ENCODE data around the gene SLC8A1. TPM values are rescaled to one million over a fixed set of nuclear protein-coding genes. Genes with fewer than 3 reads are reported as not detected.

Gene SLC8A1
- total RNA-seq, 1 donor from 2014 or later, result 5.6 TPM

DNA sequence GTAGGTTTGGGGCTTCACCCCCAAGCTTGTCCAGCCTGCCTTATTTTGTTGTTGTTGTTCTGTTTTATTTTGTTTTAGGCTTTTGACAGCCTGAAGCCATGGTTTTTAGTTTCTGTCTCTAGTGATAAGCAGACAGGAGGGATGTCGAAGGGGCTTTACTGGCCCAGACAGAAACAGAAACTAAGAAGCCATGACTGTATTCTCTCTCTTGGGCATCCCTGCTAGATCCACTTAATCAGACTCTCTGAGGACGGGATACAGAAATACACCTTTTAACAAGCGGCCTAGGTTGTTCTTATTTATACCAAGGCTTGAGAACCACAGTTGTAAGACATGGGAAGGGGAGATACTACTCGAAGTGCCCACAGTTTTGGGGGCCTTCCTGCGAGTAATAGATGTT, 330.9 kb downstream of the SLC8A1 start:
- H3K4me1 ChIP-seq, result no peaks in the 10 kb centered on the region
- no peaks in the 10 kb centered on the region for H3K27me3 ChIP-seq
- TF ChIP-seq, protein P1, sequence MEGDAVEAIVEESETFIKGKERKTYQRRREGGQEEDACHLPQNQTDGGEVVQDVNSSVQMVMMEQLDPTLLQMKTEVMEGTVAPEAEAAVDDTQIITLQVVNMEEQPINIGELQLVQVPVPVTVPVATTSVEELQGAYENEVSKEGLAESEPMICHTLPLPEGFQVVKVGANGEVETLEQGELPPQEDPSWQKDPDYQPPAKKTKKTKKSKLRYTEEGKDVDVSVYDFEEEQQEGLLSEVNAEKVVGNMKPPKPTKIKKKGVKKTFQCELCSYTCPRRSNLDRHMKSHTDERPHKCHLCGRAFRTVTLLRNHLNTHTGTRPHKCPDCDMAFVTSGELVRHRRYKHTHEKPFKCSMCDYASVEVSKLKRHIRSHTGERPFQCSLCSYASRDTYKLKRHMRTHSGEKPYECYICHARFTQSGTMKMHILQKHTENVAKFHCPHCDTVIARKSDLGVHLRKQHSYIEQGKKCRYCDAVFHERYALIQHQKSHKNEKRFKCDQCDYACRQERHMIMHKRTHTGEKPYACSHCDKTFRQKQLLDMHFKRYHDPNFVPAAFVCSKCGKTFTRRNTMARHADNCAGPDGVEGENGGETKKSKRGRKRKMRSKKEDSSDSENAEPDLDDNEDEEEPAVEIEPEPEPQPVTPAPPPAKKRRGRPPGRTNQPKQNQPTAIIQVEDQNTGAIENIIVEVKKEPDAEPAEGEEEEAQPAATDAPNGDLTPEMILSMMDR (IDR thresholded peaks at IDR 0.05), result no peak
- no peak overlapping the region for H3K4me3 ChIP-seq
- DNase-seq (ENCODE audit: low spot score in 2 of 2), result no peak
- intact Hi-C loops (cut with DNase I), result no loop called here
- H3K36me3 ChIP-seq, result no peaks in the 10 kb centered on the region
- no peaks in the 10 kb centered on the region for H3K9me3 ChIP-seq
- no peak overlapping the region for H3K27ac ChIP-seq

DNA sequence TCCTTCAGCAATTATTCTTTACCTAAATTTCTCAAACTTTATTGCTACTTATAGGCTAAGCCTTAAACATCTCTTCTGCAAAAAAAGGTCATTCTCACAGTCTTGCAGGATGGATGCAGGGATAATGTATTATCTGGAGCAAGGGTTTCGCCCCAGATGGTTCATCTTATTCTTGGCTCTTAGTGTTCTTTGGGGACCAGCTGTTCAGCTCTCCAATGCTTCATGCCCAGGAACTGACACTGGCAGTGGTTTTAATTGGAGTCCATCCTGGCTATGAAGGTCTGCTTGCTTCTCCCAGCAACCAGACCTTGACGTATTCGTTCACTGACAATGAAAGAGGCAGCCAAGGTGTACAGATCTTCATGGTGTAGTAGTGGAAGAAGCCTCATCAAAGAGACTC, 331.9 kb downstream of the SLC8A1 start:
- TF ChIP-seq, protein P1 (IDR thresholded peaks at IDR 0.05), result no peak
- intact Hi-C loops (cut with DNase I), result no loop called here
- Histone ChIP-seq H3K4me3 (no peak overlapping the region), H3K27ac (no peak overlapping the region), H3K27me3 (no peaks in the 10 kb centered on the region), H3K36me3 (no peaks in the 10 kb centered on the region), H3K4me1 (no peaks in the 10 kb centered on the region), H3K9me3 (no peaks in the 10 kb centered on the region)
- DNase-seq (ENCODE audit: low spot score in 2 of 2), result no peak

DNA sequence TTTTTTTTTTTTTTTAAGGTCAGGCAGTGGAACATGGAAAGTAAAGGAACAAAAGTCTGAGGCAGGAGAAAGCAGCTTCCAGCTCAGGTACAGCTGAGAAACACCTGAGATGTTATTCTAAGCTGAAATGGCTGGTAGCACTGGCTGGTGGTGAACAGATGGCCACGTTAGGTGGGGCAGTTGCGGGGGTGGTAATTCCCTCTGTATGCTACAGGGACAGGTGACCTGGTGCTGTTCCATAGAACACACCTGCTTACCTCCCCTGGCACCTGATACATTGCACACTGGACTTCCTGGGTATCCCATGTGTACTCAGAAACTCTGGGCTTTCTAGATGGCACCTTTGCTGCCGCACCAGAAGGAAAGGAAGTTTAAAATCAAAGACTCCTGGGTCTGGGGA, 333.3 kb downstream of the SLC8A1 start:
- TF ChIP-seq, protein P1 (IDR thresholded peaks at IDR 0.05), result no peak
- Histone ChIP-seq H3K9me3 (no peaks in the 10 kb centered on the region), H3K27ac (no peak overlapping the region), H3K27me3 (no peaks in the 10 kb centered on the region), H3K4me3 (no peak overlapping the region), H3K36me3 (no peaks in the 10 kb centered on the region), H3K4me1 (no peaks in the 10 kb centered on the region)
- intact Hi-C loops (cut with DNase I), result no loop called here
- DNase-seq (ENCODE audit: low spot score in 2 of 2), result no peak

DNA sequence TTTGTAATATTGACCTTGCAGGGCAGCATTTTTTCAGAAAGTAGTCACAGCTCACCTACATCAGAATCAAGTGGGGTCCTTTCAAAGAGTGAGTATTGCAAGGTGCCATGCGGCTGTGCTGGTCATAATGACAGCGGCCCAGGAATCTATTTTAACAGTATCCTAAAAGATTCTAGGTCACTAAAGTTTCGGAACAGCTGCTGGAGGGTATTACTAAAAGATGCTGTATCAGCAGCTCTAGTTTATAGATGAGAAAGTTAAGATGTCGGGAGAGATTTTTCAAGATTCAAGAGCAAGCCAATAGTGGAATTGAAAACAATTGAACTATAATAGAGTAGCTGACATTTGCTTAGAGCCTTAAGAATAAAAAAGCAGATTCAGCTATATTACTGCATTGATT, 336.0 kb downstream of the SLC8A1 start:
- Histone ChIP-seq H3K36me3 (no peaks in the 10 kb centered on the region), H3K9me3 (no peaks in the 10 kb centered on the region), H3K4me1 (no peaks in the 10 kb centered on the region), H3K27ac (no peak overlapping the region), H3K4me3 (no peak overlapping the region), H3K27me3 (no peaks in the 10 kb centered on the region)
- TF ChIP-seq, protein P1 (IDR thresholded peaks at IDR 0.05), result no peak
- intact Hi-C loops (cut with DNase I), result no loop called here
- DNase-seq (ENCODE audit: low spot score in 2 of 2), result no peak

DNA sequence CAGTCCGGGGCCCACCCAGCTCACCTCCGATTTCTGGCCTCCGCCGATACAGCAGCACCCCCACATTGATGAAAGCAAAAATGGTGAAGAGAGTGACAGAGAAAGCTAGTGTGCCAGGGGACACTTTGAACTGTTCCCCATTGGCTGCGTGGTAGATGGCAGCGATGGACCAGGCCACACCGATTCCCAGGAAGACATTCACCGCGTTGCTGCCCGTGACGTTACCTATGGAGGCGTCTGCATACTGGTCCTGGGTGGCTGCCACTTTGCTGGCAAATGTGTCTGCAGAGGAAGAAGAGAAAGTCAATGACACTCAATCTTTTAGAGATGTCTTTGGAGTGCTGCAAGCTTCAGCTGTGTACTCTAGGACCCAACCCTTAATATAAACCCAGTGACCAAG, 336.5 kb downstream of the SLC8A1 start:
- DNase-seq (ENCODE audit: low spot score in 2 of 2), result no peak
- intact Hi-C loops (cut with DNase I), result no loop called here
- H3K4me1 ChIP-seq, result no peaks in the 10 kb centered on the region
- no peak overlapping the region for H3K4me3 ChIP-seq
- H3K27me3 ChIP-seq, result no peaks in the 10 kb centered on the region
- H3K36me3 ChIP-seq, result no peaks in the 10 kb centered on the region
- no peak overlapping the region for H3K27ac ChIP-seq
- TF ChIP-seq, protein P1 (IDR thresholded peaks at IDR 0.05), result no peak
- H3K9me3 ChIP-seq, result no peaks in the 10 kb centered on the region

DNA sequence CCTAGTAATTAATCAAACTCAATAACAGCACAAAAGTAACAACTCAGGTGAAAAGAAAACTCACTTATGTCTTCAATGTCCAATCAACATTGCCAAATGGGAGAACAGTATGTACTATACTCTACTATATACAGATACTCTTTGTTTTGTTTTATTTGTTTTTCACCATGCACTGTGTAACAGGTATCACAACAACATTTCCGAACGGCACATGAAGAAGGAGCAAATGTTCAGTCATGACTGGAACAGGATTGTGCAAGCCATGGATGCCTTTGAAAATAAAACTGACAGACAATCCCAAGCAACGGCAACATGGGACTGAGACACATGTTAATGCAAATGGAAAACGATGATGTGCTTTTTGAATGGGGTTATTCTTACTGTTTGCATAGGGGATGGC, 337.9 kb downstream of the SLC8A1 start:
- H3K27me3 ChIP-seq, result no peaks in the 10 kb centered on the region
- H3K36me3 ChIP-seq, result no peaks in the 10 kb centered on the region
- TF ChIP-seq, protein P1 (IDR thresholded peaks at IDR 0.05), result no peak
- H3K27ac ChIP-seq, result no peak overlapping the region
- H3K9me3 ChIP-seq, result no peaks in the 10 kb centered on the region
- no peak for DNase-seq (ENCODE audit: low spot score in 2 of 2)
- H3K4me1 ChIP-seq, result no peaks in the 10 kb centered on the region
- no peak overlapping the region for H3K4me3 ChIP-seq
- intact Hi-C loops (cut with DNase I), result no loop called here
